IMR-90 (cell line): ENCODE measurements around the gene BLTP3A. TPM values are rescaled to one million over a fixed set of nuclear protein-coding genes. Genes with fewer than 3 reads are reported as not detected.
A peak's percentile ranks its signal among the peaks of the same experiment; 100 is the strongest.

Experiments
- ATAC-seq: fragments of 200-7000 bp; cut with Tn5 transposase; 2 replicates; pipeline ENCODE4 v1.9.1; 2020; ENCODE audit warnings: low read depth, mild to moderate bottlenecking, moderate library complexity
- BruUV-seq: library from RNA; stranded (reverse); fragments of 400-500 nt; replicated peaks from 2 replicates; lab custom pipeline; 2021; lab: Mats Ljungman, UMichigan
- CTCF ChIA-PET: fragments of 300-600 bp; formaldehyde crosslinking; extraction: SDS; loops from one replicate; lab custom pipeline; 2021; ENCODE audit warnings: antibody characterized with exemption; lab: Yijun Ruan, JAX
- POLR2A ChIA-PET: fragments of 300-600 bp; sonication (Branson Sonifier 250); formaldehyde crosslinking; loops from one replicate; lab custom pipeline; 2022; ENCODE audit warnings: antibody characterized with exemption; ENCODE audit not compliant: unreplicated experiment; lab: Charles Lee
- DNase-seq: peaks from one replicate; pipeline ENCODE4 v3.0.0; 2013
- H2AFZ ChIP-seq: replicated peaks from 2 replicates; pipeline ENCODE3; 2013; ENCODE audit warnings: low read length, mild to moderate bottlenecking; ENCODE audit not compliant: poor library complexity
- H2AK5ac ChIP-seq: 2 replicates; pipeline ENCODE4 v1.6.1; 2013; ENCODE audit warnings: low read depth, low read length, inconsistent platforms
- H2AK9ac ChIP-seq: replicated peaks from 2 replicates; pipeline ENCODE3; 2013; ENCODE audit warnings: mild to moderate bottlenecking, low read depth, low read length, moderate library complexity; ENCODE audit not compliant: poor library complexity
- H2BK120ac ChIP-seq: 2 replicates; pipeline ENCODE4 v1.6.1; 2013; ENCODE audit warnings: low read depth, low read length, inconsistent platforms
- H2BK15ac ChIP-seq: 3 replicates; pipeline ENCODE4 v1.6.1; 2013; ENCODE audit warnings: low read depth, low read length, inconsistent platforms
- H2BK20ac ChIP-seq: 2 replicates; pipeline ENCODE4 v1.6.1; 2013; ENCODE audit warnings: low read depth, mild to moderate bottlenecking, inconsistent platforms, low read length, moderate library complexity
- H2BK5ac ChIP-seq: 2 replicates; pipeline ENCODE4 v1.6.1; 2013; ENCODE audit warnings: mild to moderate bottlenecking, low read depth, low read length, inconsistent platforms; ENCODE audit not compliant: poor library complexity, severe bottlenecking
- H3K14ac ChIP-seq: replicated peaks from 2 replicates; pipeline ENCODE4 v1.6.1; 2013; ENCODE audit warnings: low read depth, low read length, inconsistent platforms
- H3K18ac ChIP-seq: 2 replicates; pipeline ENCODE4 v1.6.1; 2013; ENCODE audit warnings: low read depth, low read length, control low read depth
- H3K23ac ChIP-seq: 2 replicates; pipeline ENCODE4 v1.6.1; 2013; ENCODE audit warnings: low read depth, low read length, inconsistent platforms
- H3K27ac ChIP-seq: 2 replicates; pipeline ENCODE4 v1.5.1; 2013; ENCODE audit warnings: mild to moderate bottlenecking, control low read depth, low read length; ENCODE audit not compliant: insufficient read depth
- H3K27me3 ChIP-seq: 2 replicates; pipeline ENCODE4 v1.6.1; 2013; ENCODE audit warnings: low read length; ENCODE audit not compliant: control insufficient read depth, insufficient read depth
- H3K36me3 ChIP-seq: 2 replicates; pipeline ENCODE4 v1.6.1; 2013; ENCODE audit warnings: low read length, mixed read lengths; ENCODE audit not compliant: control insufficient read depth, insufficient read depth
- H3K4ac ChIP-seq: 2 replicates; pipeline ENCODE4 v1.6.1; 2013; ENCODE audit warnings: low read depth, low read length, inconsistent platforms
- H3K4me1 ChIP-seq: 2 replicates; pipeline ENCODE4 v1.6.1; 2013; ENCODE audit warnings: low read length, mixed read lengths; ENCODE audit not compliant: control insufficient read depth, insufficient read depth
- H3K4me2 ChIP-seq: 2 replicates; pipeline ENCODE4 v1.6.1; 2013; ENCODE audit warnings: low read depth, mild to moderate bottlenecking, control low read depth, low read length, moderate library complexity
- H3K4me3 ChIP-seq: 2 replicates; pipeline ENCODE4 v1.5.1; 2013; ENCODE audit warnings: low read depth, mild to moderate bottlenecking, control low read depth, low read length, moderate library complexity; ENCODE audit not compliant: insufficient read depth
- H3K56ac ChIP-seq: 2 replicates; pipeline ENCODE4 v1.6.1; 2013; ENCODE audit warnings: low read length, inconsistent platforms; ENCODE audit not compliant: insufficient read depth; ENCODE audit errors: extremely low read depth
- H3K79me1 ChIP-seq, 2 experiments: 2 replicates each; pipeline ENCODE4 v1.6.1; 2013; ENCODE audit warnings: low read length in 2 of 2, inconsistent platforms in 1 of 2, low read depth in 1 of 2
- H3K9ac ChIP-seq: 2 replicates; pipeline ENCODE4 v1.6.1; 2013; ENCODE audit warnings: low read depth, low read length, control low read depth
- H3K9me1 ChIP-seq: 2 replicates; pipeline ENCODE4 v1.6.1; 2013; ENCODE audit warnings: low read length, inconsistent platforms; ENCODE audit not compliant: insufficient read depth
- H3K9me3 ChIP-seq: 2 replicates; pipeline ENCODE4 v1.6.1; 2013; ENCODE audit warnings: low read length; ENCODE audit not compliant: control insufficient read depth, insufficient read depth
- H4K20me1 ChIP-seq: 2 replicates; pipeline ENCODE4 v1.6.1; 2013; ENCODE audit warnings: low read length, inconsistent platforms; ENCODE audit not compliant: insufficient read depth
- H4K5ac ChIP-seq: 2 replicates; pipeline ENCODE4 v1.6.1; 2013; ENCODE audit warnings: mild to moderate bottlenecking, low read depth, low read length, control low read depth
- H4K8ac ChIP-seq, 2 experiments: 2 replicates each; pipeline ENCODE4 v1.6.1; 2013; ENCODE audit warnings: low read depth in 2 of 2, low read length in 2 of 2, control low read depth in 1 of 2, inconsistent platforms in 1 of 2
- H4K91ac ChIP-seq: 2 replicates; pipeline ENCODE4 v1.6.1; 2013; ENCODE audit warnings: low read depth, low read length, inconsistent platforms; ENCODE audit not compliant: insufficient read depth
- CHD1 ChIP-seq: IDR thresholded peaks from 2 replicates; pipeline ENCODE4 v1.6.1; 2012; ENCODE audit warnings: low read depth, low read length, improper control_type of control experiment
- ELK1 ChIP-seq: fragments of 150-350 bp; IDR thresholded peaks from 2 replicates; pipeline ENCODE4 v1.6.1; 2016; ENCODE audit warnings: low read depth, mild to moderate bottlenecking, low read length, moderate library complexity, borderline replicate concordance
- FOS ChIP-seq: fragments of 150-350 bp; IDR thresholded peaks from 2 replicates; pipeline ENCODE4 v1.6.1; 2016; ENCODE audit warnings: low read depth, low read length
- MAZ ChIP-seq: IDR thresholded peaks from 2 replicates; pipeline ENCODE4 v1.6.1; 2012; ENCODE audit warnings: low read depth, mild to moderate bottlenecking, low read length, improper control_type of control experiment, moderate library complexity, borderline replicate concordance
- NFE2L2 ChIP-seq: fragments of 150-350 bp; IDR thresholded peaks from 2 replicates; pipeline ENCODE4 v1.6.1; 2016; ENCODE audit warnings: low read depth, mild to moderate bottlenecking, low read length
- POLR2A ChIP-seq: IDR thresholded peaks from 2 replicates; pipeline ENCODE4 v1.6.1; 2012; ENCODE audit warnings: mild to moderate bottlenecking, low read depth, low read length
- RCOR1 ChIP-seq: IDR thresholded peaks from 2 replicates; pipeline ENCODE4 v1.6.1; 2012; ENCODE audit warnings: mild to moderate bottlenecking, low read length, improper control_type of control experiment; ENCODE audit not compliant: insufficient replicate concordance
- RFX5 ChIP-seq: IDR thresholded peaks from 2 replicates; pipeline ENCODE4 v1.8.0; 2012; ENCODE audit warnings: low read depth, mild to moderate bottlenecking, low read length, moderate library complexity
- WGBS, 2 experiments: methylation state at CpG; one replicate each; pipeline versions ENCODE4 v1.1.5 to v1.1.7; 2013; ENCODE audit warnings: missing lambda C conversion rate in 2 of 2; ENCODE audit not compliant: insufficient read length in 1 of 2; ENCODE audit errors: extremely low coverage in 2 of 2; 5-methylcytosine and 5-hydroxymethylcytosine counted together
- dilution Hi-C: fragments of 300-500 bp; cut with HindIII; formaldehyde crosslinking; loops from one replicate; pipeline ENCODE4 v1.14.3; 2018; ENCODE audit warnings: low sequenced_read_pairs; ENCODE audit not compliant: unreplicated experiment
- in situ Hi-C: fragments of 300-500 bp; cut with MboI; formaldehyde crosslinking; loops from 3 replicates; pipeline ENCODE4 v1.14.3; 2019; ENCODE audit warnings: low sequenced_read_pairs, inconsistent platforms, mixed read lengths
- intact Hi-C: fragments of 100-400 bp; cut with micrococcal nuclease; formaldehyde crosslinking; loops from 2 replicates; pipeline ENCODE4 v1.10.0; 2022
- polyA plus RNA-seq, 3 experiments: library from polyadenylated mRNA; depleted of rRNA; stranded (reverse); fragments of >200 nt; gene quantifications; 2 replicates each; pipeline ENCODE4 v1.2.3, GENCODE V29; 2012; ENCODE audit warnings: low replicate concordance in 1 of 3
- total RNA-seq: library from RNA; depleted of rRNA; stranded (reverse); fragments of >200 nt; gene quantifications from 2 replicates; pipeline ENCODE4 v1.2.3, GENCODE V29; 2012
- TF ChIP-seq, protein P1 (sequence below): conservative IDR thresholded peaks from 2 replicates; pipeline ENCODE4 v1.5.1; 2012; ENCODE audit warnings: mild to moderate bottlenecking, low read depth, low read length, improper control_type of control experiment
- TF ChIP-seq, protein P2 (sequence below): fragments of 150-350 bp; IDR thresholded peaks from 2 replicates; pipeline ENCODE4 v1.6.1; 2017; ENCODE audit warnings: mild to moderate bottlenecking, antibody characterized with exemption, low read length, low read depth

BLTP3A gene
- total and polyA plus RNA-seq, 2 of the 4 experiments (the other 2 are of a cell fraction) = 3.0 to 4.7 TPM

- ATAC-seq = peak; percentile 30
- peaks cover 3% of the 10 kb centered on the region; the same call in 1 of the 2 replicates for H3K9me1 ChIP-seq
- WGBS, 2 experiments = no CpG with 5 or more reads among the region's 10 CpGs
Measured at GRCh38 chr6:34810017-34810882, 18.4 kb downstream of the BLTP3A start.

More at GRCh38 chr6:34810017-34810882, 18.4 kb downstream of the BLTP3A start:
- no peak overlapping the region for H2BK15ac ChIP-seq
- intact Hi-C loops (no loop called here), dilution Hi-C loops (no loop called here), in situ Hi-C loops (no loop called here)
- no peak overlapping the region for H2BK5ac ChIP-seq
- H2AFZ ChIP-seq = no peak overlapping the region
- H2BK20ac ChIP-seq = no peak overlapping the region
- no peak overlapping the region for H3K4ac ChIP-seq
- H4K5ac ChIP-seq = no peak overlapping the region
- no peak overlapping the region for H3K14ac ChIP-seq
- no peak overlapping the region for H3K27ac ChIP-seq
- H3K9me3 ChIP-seq = no peaks in the 10 kb centered on the region
- BruUV-seq = no TSS peak
- no peak overlapping the region for H4K91ac ChIP-seq
- no peak overlapping the region for H4K8ac ChIP-seq
- H2BK120ac ChIP-seq = no peak overlapping the region
- no peak for TF ChIP-seq RCOR1
- TF ChIP-seq, protein P1, sequence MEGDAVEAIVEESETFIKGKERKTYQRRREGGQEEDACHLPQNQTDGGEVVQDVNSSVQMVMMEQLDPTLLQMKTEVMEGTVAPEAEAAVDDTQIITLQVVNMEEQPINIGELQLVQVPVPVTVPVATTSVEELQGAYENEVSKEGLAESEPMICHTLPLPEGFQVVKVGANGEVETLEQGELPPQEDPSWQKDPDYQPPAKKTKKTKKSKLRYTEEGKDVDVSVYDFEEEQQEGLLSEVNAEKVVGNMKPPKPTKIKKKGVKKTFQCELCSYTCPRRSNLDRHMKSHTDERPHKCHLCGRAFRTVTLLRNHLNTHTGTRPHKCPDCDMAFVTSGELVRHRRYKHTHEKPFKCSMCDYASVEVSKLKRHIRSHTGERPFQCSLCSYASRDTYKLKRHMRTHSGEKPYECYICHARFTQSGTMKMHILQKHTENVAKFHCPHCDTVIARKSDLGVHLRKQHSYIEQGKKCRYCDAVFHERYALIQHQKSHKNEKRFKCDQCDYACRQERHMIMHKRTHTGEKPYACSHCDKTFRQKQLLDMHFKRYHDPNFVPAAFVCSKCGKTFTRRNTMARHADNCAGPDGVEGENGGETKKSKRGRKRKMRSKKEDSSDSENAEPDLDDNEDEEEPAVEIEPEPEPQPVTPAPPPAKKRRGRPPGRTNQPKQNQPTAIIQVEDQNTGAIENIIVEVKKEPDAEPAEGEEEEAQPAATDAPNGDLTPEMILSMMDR = no peak
- TF ChIP-seq, protein P2, sequence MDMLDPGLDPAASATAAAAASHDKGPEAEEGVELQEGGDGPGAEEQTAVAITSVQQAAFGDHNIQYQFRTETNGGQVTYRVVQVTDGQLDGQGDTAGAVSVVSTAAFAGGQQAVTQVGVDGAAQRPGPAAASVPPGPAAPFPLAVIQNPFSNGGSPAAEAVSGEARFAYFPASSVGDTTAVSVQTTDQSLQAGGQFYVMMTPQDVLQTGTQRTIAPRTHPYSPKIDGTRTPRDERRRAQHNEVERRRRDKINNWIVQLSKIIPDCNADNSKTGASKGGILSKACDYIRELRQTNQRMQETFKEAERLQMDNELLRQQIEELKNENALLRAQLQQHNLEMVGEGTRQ = no peak
- TF ChIP-seq NFE2L2 = no peak
- no peak for TF ChIP-seq CHD1
- no peak for TF ChIP-seq ELK1
- TF ChIP-seq POLR2A = no peak
- no peak for TF ChIP-seq RFX5
- no peak for TF ChIP-seq MAZ
- TF ChIP-seq FOS = no peak
- ChIA-PET POLR2A (no interaction called here), CTCF (interaction anchor here (0.6 kb wide), 1 partner anchor 10 kb away, joined by 4 read pairs; no protein-coding TSS in a partner anchor)
- H3K56ac ChIP-seq = no peak overlapping the region
- no peak overlapping the region for H3K4me2 ChIP-seq
- no peak overlapping the region for H3K18ac ChIP-seq
- peaks cover 17% of the 10 kb centered on the region; the same call in 1 of the 2 replicates for H4K20me1 ChIP-seq
- no peak overlapping the region for H3K23ac ChIP-seq
- no peak overlapping the region for H3K4me3 ChIP-seq
- no peaks in the 10 kb centered on the region; the same call in 1 of the 2 replicates for H3K27me3 ChIP-seq
- peaks cover 0 to 3% of the 10 kb centered on the region in 2 experiments; a peak in 1 of 4 replicates for H3K79me1 ChIP-seq
- peak; percentile 34 for DNase-seq
- no peak overlapping the region for H2AK5ac ChIP-seq
- H3K9ac ChIP-seq = no peak overlapping the region
- no peaks in the 10 kb centered on the region for H3K36me3 ChIP-seq
- no peak overlapping the region for H2AK9ac ChIP-seq
- H3K4me1 ChIP-seq = peaks cover 5% of the 10 kb centered on the region
